GM18858 (cell line): ENCODE measurements around the gene STX11.

Source experiments
- ATAC-seq: cut with Tn5 transposase; IDR thresholded peaks from one replicate; pipeline ENCODE4 v1.9.1; 2021; ENCODE audit not compliant: unreplicated experiment

STX11 gene

DNA sequence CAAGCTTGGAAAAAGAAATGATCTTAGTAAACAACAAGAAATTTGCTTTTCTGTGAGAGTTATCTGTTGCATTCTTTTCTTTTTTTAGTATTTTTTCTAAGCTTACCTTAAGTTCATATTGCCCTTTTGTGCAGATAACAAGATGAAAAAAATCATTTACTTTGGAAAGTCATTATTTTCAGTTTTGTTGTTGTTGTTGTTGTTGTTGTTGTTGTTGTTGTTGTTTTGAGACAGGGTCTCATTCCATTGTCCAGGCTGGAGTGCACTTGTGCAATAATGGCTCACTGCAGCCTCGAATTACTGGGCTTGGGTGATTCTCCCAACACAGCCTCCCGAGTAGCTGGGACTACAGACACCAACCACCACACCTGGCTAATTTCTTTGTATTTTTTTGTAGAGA, 8.8 kb upstream of the STX11 start:
- no peak for ATAC-seq

GRCh38 chr6:144143106-144143505, 7.2 kb upstream of the STX11 start:
- ATAC-seq = no peak

DNA sequence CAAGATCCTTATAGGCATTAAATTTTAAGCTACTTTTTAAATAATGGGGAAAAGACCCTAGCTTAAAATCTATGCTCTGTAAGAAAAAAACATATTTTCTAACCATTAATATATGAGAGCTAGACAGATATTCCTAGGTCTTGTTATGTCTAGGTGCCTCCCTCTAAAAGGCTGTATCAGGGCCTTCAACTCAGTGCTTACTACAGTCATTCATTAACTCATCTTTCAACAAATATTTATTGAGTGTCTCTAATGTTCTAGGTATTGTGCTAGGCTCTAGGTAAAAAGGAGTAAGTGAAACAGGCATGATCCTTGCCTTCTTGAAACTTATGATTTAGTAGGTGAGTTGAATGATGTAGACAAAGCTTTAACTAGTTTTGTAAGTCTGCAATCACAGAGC, 6.4 kb upstream of the STX11 start:
- no peak for ATAC-seq

DNA sequence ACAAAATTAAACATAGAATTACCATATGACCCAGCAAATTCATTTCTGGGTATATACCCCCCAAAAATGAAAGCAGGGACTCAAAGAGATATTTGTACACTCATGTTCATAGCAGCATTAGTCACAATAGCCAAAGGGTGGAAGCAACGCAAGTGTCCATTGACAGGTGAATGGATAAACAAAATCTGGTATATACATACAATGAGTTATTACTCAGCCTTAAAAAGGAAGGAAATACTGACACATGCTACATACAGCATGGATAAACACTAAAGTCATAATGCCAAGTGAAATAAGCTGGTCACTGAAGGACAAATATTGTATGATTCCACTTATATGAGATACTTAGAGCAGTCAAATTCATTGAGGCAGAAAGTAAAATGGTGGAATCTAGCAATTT, 5.3 kb upstream of the STX11 start:
- ATAC-seq = no peak

DNA sequence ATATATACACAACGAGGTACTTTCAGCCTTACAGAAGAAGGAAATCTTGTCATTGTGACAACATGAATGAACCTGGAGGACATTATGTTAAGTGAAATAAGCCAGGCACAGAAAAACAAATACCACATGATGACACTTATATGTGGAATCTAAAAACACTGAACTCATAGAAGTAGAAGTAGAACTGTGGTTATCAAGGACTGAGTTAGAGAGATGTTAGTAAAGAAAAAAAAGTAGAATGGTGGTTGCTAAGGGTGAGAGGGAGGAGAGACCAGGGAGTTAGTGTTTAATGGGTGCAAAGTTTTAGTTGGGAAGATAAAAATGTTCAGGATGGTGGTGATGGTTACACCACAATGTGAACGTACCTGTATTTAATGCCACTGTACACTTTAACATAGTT, 4.8 kb upstream of the STX11 start:
- no peak for ATAC-seq

DNA sequence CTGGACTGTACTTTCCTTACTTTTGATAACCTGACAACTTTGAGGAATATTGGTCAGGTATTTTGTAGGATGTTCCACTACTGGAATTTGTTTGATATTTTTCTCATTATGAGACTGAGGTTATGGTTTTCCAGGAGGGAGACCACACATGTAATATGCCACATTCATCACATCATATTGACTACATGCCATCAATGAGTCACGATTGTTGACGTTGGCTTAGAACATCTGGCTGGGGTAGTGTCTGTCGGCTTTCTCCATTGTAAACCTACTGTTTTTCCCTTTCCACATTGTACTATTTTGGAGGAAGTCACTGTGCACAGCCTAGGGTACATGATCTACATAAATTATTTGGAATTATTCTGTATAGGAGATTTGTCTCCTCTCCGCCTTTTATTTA, 1.4 kb upstream of the STX11 start:
- no peak for ATAC-seq

DNA sequence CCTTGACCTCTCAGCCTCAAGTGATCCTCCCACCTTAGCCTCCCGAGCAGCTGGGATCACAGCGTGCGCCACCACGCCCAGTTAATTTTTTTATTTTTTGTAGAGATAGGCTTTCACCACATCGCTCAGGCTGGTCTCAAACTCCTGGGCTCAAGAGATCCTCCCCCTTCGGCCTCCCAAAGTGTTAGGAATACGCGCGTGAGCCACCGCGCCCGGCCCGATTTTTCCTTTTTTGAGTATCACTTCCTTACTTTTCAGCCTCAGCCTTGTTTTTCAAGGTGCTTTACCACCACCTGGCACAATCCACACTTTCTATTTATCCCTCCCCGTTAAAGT, 791 bp upstream of the STX11 start:
- no peak for ATAC-seq

DNA sequence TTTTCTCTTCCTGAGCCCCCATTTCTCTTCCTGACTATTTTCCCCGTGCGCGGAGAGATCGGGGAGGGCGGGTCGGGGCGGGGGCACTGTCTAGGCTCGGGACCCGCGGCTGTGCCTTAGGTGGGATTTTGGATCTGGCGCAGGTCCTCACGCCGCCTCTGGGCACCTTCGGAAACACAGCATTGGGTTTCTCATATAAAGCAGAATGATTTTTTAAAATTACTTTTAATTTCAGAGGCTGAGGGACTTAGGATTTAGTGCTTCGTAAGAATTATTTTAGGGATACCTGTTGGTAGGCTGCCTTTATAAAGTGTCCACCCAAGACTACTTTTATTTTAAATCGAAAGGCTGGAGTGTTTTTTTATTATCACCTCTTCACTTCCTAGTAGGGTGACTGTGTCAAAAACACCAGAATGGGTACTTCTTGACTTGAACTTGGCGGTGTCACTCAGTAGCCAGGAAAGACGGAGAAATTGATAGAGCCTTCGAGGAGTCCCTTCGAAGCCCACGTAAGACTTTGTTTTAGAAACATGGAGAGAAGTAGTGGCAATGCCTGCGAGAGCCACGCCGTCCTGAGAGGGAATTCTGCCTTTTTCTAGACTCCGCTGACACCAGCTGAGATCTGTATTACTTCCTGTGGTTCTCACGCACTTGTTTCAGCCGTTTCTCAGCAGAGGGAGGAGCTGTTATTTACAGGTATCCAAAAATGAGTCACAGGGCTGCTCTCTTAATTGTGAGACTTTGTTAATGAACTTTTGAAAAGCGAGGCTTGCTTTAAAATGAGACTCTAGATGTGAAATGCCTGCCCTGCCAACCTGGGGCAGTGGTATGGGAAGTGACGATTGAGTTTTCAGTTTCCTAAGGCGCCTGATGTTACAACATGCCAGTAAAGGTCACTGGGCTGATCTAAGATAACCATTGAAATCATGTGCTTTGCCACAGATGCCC, 667 bp downstream of the STX11 start:
- peak; percentile 58 for ATAC-seq

GRCh38 chr6:144152334-144152900, 2.1 kb downstream of the STX11 start:
- ATAC-seq = no peak

DNA sequence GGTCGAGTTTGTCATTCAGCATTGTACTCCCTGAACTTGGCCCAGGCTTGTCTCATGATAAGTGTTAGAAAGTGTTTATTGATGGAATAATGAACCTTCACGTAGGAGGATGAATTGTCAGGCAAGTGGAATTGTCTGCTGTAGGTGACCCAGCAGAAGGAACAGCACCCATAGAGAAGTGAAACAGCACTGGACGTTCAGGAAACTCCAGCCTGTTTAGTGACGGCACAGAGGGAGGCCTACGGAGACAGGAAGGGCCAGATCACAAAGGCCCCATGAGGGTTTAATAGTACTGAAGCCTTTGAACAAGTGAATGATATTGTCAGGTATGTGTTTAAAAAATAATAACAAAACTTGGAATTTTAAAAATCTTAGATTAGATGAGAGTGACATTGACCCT, 2.9 kb downstream of the STX11 start:
- no peak for ATAC-seq

DNA sequence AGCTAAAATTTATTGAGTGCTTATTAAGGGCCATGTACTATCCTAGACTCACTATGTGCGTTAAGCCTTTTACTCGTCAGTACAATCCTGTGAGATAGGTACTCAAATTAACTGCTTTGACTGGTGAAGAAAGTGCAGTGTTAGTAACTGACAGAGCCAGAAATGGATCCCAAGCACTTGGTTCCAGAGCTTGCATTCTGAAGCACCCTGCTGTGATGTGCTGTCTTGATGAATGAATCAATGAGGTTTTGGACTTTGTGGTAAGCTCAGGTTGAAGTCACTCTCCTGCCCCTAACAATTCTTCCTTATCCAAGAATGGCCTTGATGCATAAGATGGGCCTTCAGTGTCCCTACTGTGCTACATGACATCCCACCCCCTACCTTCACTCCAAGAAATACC, 3.7 kb downstream of the STX11 start:
- no peak for ATAC-seq

GRCh38 chr6:144155529-144155928, 5.2 kb downstream of the STX11 start:
- ATAC-seq = peak; percentile 50

- ATAC-seq = peak; percentile 33
These were observed 6.0 kb downstream of the STX11 start for GRCh38 chr6:144156338-144156737.

- ATAC-seq = no peak
These were observed 6.7 kb downstream of the STX11 start for GRCh38 chr6:144156991-144157390.

- ATAC-seq = no peak
These were observed 7.8 kb downstream of the STX11 start for GRCh38 chr6:144158133-144158532.

DNA sequence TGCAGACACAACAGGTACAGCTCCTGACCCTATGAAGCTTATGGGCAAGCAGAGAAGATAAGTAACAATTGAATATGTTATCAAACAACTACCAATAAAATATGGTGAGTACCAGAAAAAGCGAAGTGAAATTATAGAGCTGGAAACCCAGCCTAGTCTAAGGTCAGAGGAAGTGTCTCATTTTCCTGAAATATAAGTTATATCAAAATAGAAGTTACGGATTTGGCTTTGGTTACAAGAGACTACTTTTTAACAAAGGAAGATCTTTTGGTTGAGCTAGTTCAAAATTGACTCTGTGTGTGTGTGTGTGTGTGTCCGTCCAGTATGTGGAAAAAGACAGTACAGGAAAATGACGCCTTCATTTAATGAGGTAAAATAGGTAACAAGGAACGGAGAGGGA, 8.9 kb downstream of the STX11 start:
- no peak for ATAC-seq

GRCh38 chr6:144159742-144160141, 9.4 kb downstream of the STX11 start:
- no peak for ATAC-seq

- ATAC-seq = no peak
These were observed 10.2 kb downstream of the STX11 start for GRCh38 chr6:144160431-144161005.

DNA sequence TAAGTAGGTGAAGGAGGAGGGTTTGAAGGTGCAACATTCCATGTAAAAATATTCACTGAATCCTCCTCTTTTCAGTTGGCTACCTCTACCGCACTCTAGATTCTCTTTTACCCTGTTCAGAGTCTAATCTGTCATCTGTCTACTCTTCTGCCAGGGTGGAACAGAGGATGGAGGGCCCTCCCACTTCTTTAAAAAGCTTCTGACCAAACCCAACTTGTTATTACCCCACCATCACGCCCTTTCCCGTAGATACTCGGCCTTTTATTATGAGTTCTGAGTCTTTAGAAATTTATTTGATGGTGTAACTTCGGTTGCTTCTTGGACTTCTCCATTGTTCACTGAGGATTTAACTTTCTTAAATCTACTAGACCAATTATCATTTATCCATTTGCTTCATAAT, 11.7 kb downstream of the STX11 start:
- ATAC-seq = no peak

- ATAC-seq = peak; percentile 69
These were observed 12.7 kb downstream of the STX11 start for GRCh38 chr6:144162977-144163376.

- ATAC-seq = no peak
These were observed 15.5 kb downstream of the STX11 start for GRCh38 chr6:144165784-144166183.

GRCh38 chr6:144170044-144170443, 19.7 kb downstream of the STX11 start:
- no peak for ATAC-seq
